ENCODE results near the gene CDK14.

The CDK14 gene

GRCh38 chr7:91109200-91109599 is 513.1 kb downstream of the CDK14 start:
- TF ChIP-seq GABPA (IDR thresholded peaks at IDR 0.05; ENCODE audit: low read depth) (no peak), CTCF (IDR thresholded peaks at IDR 0.05; ENCODE audit: insufficient read depth, low read length) (no peak), REST (IDR thresholded peaks at IDR 0.05; ENCODE audit: insufficient replicate concordance, low read depth) (no peak), POLR2AphosphoS5 (IDR thresholded peaks at IDR 0.05; ENCODE audit: low read depth) (no peak), SPI1 (IDR thresholded peaks at IDR 0.05; ENCODE audit: borderline replicate concordance, low read depth) (no peak)
- Histone ChIP-seq H3K4me3 (replicated peaks; ENCODE audit: insufficient read depth, low read length) (no peak overlapping the region), H3K27me3 (ENCODE audit: insufficient read depth, poor library complexity, severe bottlenecking) (no peaks in the 10 kb centered on the region), H3K27ac (replicated peaks) (no peak overlapping the region)
- no peak for DNase-seq (ENCODE audit: low read depth in 1 of 2, low spot score in 1 of 2)

GRCh38 chr7:91112902-91113341 is 516.8 kb downstream of the CDK14 start:
- Histone ChIP-seq H3K4me3 (replicated peaks; ENCODE audit: insufficient read depth, low read length) (no peak overlapping the region), H3K27ac (replicated peaks) (no peak overlapping the region), H3K27me3 (ENCODE audit: insufficient read depth, poor library complexity, severe bottlenecking) (no peaks in the 10 kb centered on the region)
- TF ChIP-seq POLR2AphosphoS5 (IDR thresholded peaks at IDR 0.05; ENCODE audit: low read depth) (no peak), REST (IDR thresholded peaks at IDR 0.05; ENCODE audit: insufficient replicate concordance, low read depth) (no peak), CTCF (IDR thresholded peaks at IDR 0.05; ENCODE audit: insufficient read depth, low read length) (no peak), SPI1 (IDR thresholded peaks at IDR 0.05; ENCODE audit: borderline replicate concordance, low read depth) (no peak), GABPA (IDR thresholded peaks at IDR 0.05; ENCODE audit: low read depth) (no peak)
- no peak for DNase-seq (ENCODE audit: low read depth in 1 of 2, low spot score in 1 of 2)

- no peak for DNase-seq (ENCODE audit: low read depth in 1 of 2, low spot score in 1 of 2)
- TF ChIP-seq GABPA (IDR thresholded peaks at IDR 0.05; ENCODE audit: low read depth) (no peak), CTCF (IDR thresholded peaks at IDR 0.05; ENCODE audit: insufficient read depth, low read length) (no peak), SPI1 (IDR thresholded peaks at IDR 0.05; ENCODE audit: borderline replicate concordance, low read depth) (no peak), POLR2AphosphoS5 (IDR thresholded peaks at IDR 0.05; ENCODE audit: low read depth) (no peak), REST (IDR thresholded peaks at IDR 0.05; ENCODE audit: insufficient replicate concordance, low read depth) (no peak)
- Histone ChIP-seq H3K27ac (replicated peaks) (no peak overlapping the region), H3K27me3 (ENCODE audit: insufficient read depth, poor library complexity, severe bottlenecking) (no peaks in the 10 kb centered on the region), H3K4me3 (replicated peaks; ENCODE audit: insufficient read depth, low read length) (no peak overlapping the region)
Measured at GRCh38 chr7:91114232-91114631, 518.1 kb downstream of the CDK14 start.
